ENCODE measurements around the gene NAT8L.

The NAT8L gene

GRCh38 chr4:2069986-2070385 is 10.9 kb downstream of the NAT8L start:
- H3K27me3 Mint-ChIP-seq: peaks cover 9% of the 10 kb centered on the region
- H3K9me3 Mint-ChIP-seq: no peaks in the 10 kb centered on the region
- no peaks in the 10 kb centered on the region for H3K4me1 Mint-ChIP-seq
- no peak overlapping the region for H3K27ac Mint-ChIP-seq (ENCODE audit: low read depth)
- ATAC-seq (replicated peaks; ENCODE audit: extremely low read depth, poor library complexity, severe bottlenecking) (no peak), DNase-seq (ENCODE audit: low spot score in 2 of 2) (no peak)
- no peak overlapping the region for H3K4me3 Mint-ChIP-seq
- H3K36me3 Mint-ChIP-seq (ENCODE audit: insufficient read depth): no peaks in the 10 kb centered on the region

- H3K9me3 Mint-ChIP-seq: no peaks in the 10 kb centered on the region
- peaks cover 9% of the 10 kb centered on the region for H3K27me3 Mint-ChIP-seq
- H3K4me3 Mint-ChIP-seq: no peak overlapping the region
- ATAC-seq (replicated peaks; ENCODE audit: extremely low read depth, poor library complexity, severe bottlenecking) (no peak), DNase-seq (ENCODE audit: low spot score in 2 of 2) (no peak)
- H3K27ac Mint-ChIP-seq (ENCODE audit: low read depth): no peak overlapping the region
- no peaks in the 10 kb centered on the region for H3K36me3 Mint-ChIP-seq (ENCODE audit: insufficient read depth)
- H3K4me1 Mint-ChIP-seq: no peaks in the 10 kb centered on the region
These were observed 11.5 kb downstream of the NAT8L start for GRCh38 chr4:2070421-2071251.

GRCh38 chr4:2071252-2071911 is 12.3 kb downstream of the NAT8L start:
- DNase-seq (ENCODE audit: low spot score in 2 of 2) (no peak), ATAC-seq (replicated peaks; ENCODE audit: extremely low read depth, poor library complexity, severe bottlenecking) (no peak)
- H3K27me3 Mint-ChIP-seq: peaks cover 9% of the 10 kb centered on the region
- no peaks in the 10 kb centered on the region for H3K36me3 Mint-ChIP-seq (ENCODE audit: insufficient read depth)
- no peak overlapping the region for H3K27ac Mint-ChIP-seq (ENCODE audit: low read depth)
- no peak overlapping the region for H3K4me3 Mint-ChIP-seq
- H3K9me3 Mint-ChIP-seq: no peaks in the 10 kb centered on the region
- no peaks in the 10 kb centered on the region for H3K4me1 Mint-ChIP-seq

- ATAC-seq (replicated peaks; ENCODE audit: extremely low read depth, poor library complexity, severe bottlenecking) (no peak), DNase-seq (ENCODE audit: low spot score in 2 of 2) (no peak)
- Mint-ChIP-seq H3K9me3 (no peaks in the 10 kb centered on the region), H3K27me3 (peaks cover 9% of the 10 kb centered on the region), H3K4me3 (no peak overlapping the region), H3K27ac (ENCODE audit: low read depth) (no peak overlapping the region), H3K4me1 (no peaks in the 10 kb centered on the region), H3K36me3 (ENCODE audit: insufficient read depth) (no peaks in the 10 kb centered on the region)
These were observed 13.1 kb downstream of the NAT8L start for GRCh38 chr4:2071912-2072867.

- ATAC-seq (replicated peaks; ENCODE audit: extremely low read depth, poor library complexity, severe bottlenecking): no peak
- H3K27ac Mint-ChIP-seq (ENCODE audit: low read depth): no peak overlapping the region
- H3K4me3 Mint-ChIP-seq: no peak overlapping the region
- no peak for DNase-seq (ENCODE audit: low spot score in 2 of 2)
- no peaks in the 10 kb centered on the region for H3K4me1 Mint-ChIP-seq
- H3K36me3 Mint-ChIP-seq (ENCODE audit: insufficient read depth): no peaks in the 10 kb centered on the region
- H3K9me3 Mint-ChIP-seq: no peaks in the 10 kb centered on the region
- peaks cover 9% of the 10 kb centered on the region for H3K27me3 Mint-ChIP-seq
These were observed 14.1 kb downstream of the NAT8L start for GRCh38 chr4:2072971-2073807.

GRCh38 chr4:2073808-2074481 is 14.8 kb downstream of the NAT8L start:
- Mint-ChIP-seq H3K4me1 (no peaks in the 10 kb centered on the region), H3K27me3 (peaks cover 9% of the 10 kb centered on the region), H3K27ac (ENCODE audit: low read depth) (no peak overlapping the region), H3K4me3 (no peak overlapping the region), H3K9me3 (no peaks in the 10 kb centered on the region), H3K36me3 (ENCODE audit: insufficient read depth) (no peaks in the 10 kb centered on the region)
- DNase-seq (ENCODE audit: low spot score in 2 of 2) (no peak), ATAC-seq (replicated peaks; ENCODE audit: extremely low read depth, poor library complexity, severe bottlenecking) (no peak)

- no peak for ATAC-seq (replicated peaks; ENCODE audit: extremely low read depth, poor library complexity, severe bottlenecking)
- DNase-seq (ENCODE audit: low spot score in 2 of 2): no peak
- no peak overlapping the region for H3K27ac Mint-ChIP-seq (ENCODE audit: low read depth)
- peaks cover 9% of the 10 kb centered on the region for H3K27me3 Mint-ChIP-seq
- no peaks in the 10 kb centered on the region for H3K9me3 Mint-ChIP-seq
- no peaks in the 10 kb centered on the region for H3K4me1 Mint-ChIP-seq
- no peak overlapping the region for H3K4me3 Mint-ChIP-seq
- H3K36me3 Mint-ChIP-seq (ENCODE audit: insufficient read depth): no peaks in the 10 kb centered on the region
These were observed 15.5 kb downstream of the NAT8L start for GRCh38 chr4:2074588-2074987.

- DNase-seq (ENCODE audit: low spot score in 2 of 2) (no peak), ATAC-seq (replicated peaks; ENCODE audit: extremely low read depth, poor library complexity, severe bottlenecking) (no peak)
- Mint-ChIP-seq H3K27me3 (peaks cover 9% of the 10 kb centered on the region), H3K27ac (ENCODE audit: low read depth) (no peak overlapping the region), H3K9me3 (no peaks in the 10 kb centered on the region), H3K4me3 (no peak overlapping the region), H3K36me3 (ENCODE audit: insufficient read depth) (no peaks in the 10 kb centered on the region), H3K4me1 (no peaks in the 10 kb centered on the region)
These were observed 16.3 kb downstream of the NAT8L start for GRCh38 chr4:2075171-2075986.

GRCh38 chr4:2075987-2076907 is 17.1 kb downstream of the NAT8L start:
- no peaks in the 10 kb centered on the region for H3K36me3 Mint-ChIP-seq (ENCODE audit: insufficient read depth)
- no peak for DNase-seq (ENCODE audit: low spot score in 2 of 2)
- H3K4me3 Mint-ChIP-seq: no peak overlapping the region

GRCh38 chr4:2076908-2077536 is 17.9 kb downstream of the NAT8L start:
- DNase-seq (ENCODE audit: low spot score in 2 of 2): no peak
- Mint-ChIP-seq H3K4me3 (no peak overlapping the region), H3K36me3 (ENCODE audit: insufficient read depth) (no peaks in the 10 kb centered on the region), H3K27me3 (no peaks in the 10 kb centered on the region), H3K9me3 (no peaks in the 10 kb centered on the region), H3K4me1 (no peaks in the 10 kb centered on the region), H3K27ac (ENCODE audit: low read depth) (no peak overlapping the region)
- no peak for ATAC-seq (replicated peaks; ENCODE audit: extremely low read depth, poor library complexity, severe bottlenecking)

More at GRCh38 chr4:2075987-2076907, 17.1 kb downstream of the NAT8L start:
- Mint-ChIP-seq H3K9me3 (no peaks in the 10 kb centered on the region), H3K4me1 (no peaks in the 10 kb centered on the region), H3K27ac (ENCODE audit: low read depth) (no peak overlapping the region), H3K27me3 (peaks cover 3% of the 10 kb centered on the region)
- no peak for ATAC-seq (replicated peaks; ENCODE audit: extremely low read depth, poor library complexity, severe bottlenecking)
